GM19328 (cell line): Measurements from ENCODE around the gene RPS19.

Experiments
- ATAC-seq: cut with Tn5 transposase; IDR thresholded peaks from one replicate; pipeline ENCODE4 v1.9.1; 2021; ENCODE audit warnings: mild to moderate bottlenecking, moderate library complexity; ENCODE audit not compliant: unreplicated experiment

The RPS19 gene

GRCh38 chr19:41877916-41878905 is 18.2 kb downstream of the RPS19 start:
- ATAC-seq, result no peak

- no peak for ATAC-seq
Measured at GRCh38 chr19:41879080-41879479, 19.0 kb downstream of the RPS19 start.

- ATAC-seq, result no peak
Measured at GRCh38 chr19:41879670-41880328, 19.7 kb downstream of the RPS19 start.

- ATAC-seq, result no peak
Measured at GRCh38 chr19:41880329-41880708, 20.3 kb downstream of the RPS19 start.

GRCh38 chr19:41882568-41883462 is 22.8 kb downstream of the RPS19 start, which contains the start of gene ARHGEF1:
TSS of gene ARHGEF1 (plus strand) at chr19:41883184. CDS start at chr19:41888083, 4,899 bp downstream.
- ATAC-seq, result no peak

- ATAC-seq, result no peak
Measured at GRCh38 chr19:41883463-41883820, 23.4 kb downstream of the RPS19 start.

- ATAC-seq, result peak; percentile 64
Measured at GRCh38 chr19:41883821-41884733, 24.0 kb downstream of the RPS19 start.

- no peak for ATAC-seq
Measured at GRCh38 chr19:41886761-41887710, 27.0 kb downstream of the RPS19 start.

- ATAC-seq, result no peak
Measured at GRCh38 chr19:41887711-41888382, 27.8 kb downstream of the RPS19 start.

- ATAC-seq, result no peak
Measured at GRCh38 chr19:41888926-41889325, 28.9 kb downstream of the RPS19 start.

- ATAC-seq, result no peak
Measured at GRCh38 chr19:41889896-41890295, 29.8 kb downstream of the RPS19 start.

GRCh38 chr19:41890936-41891335 is 30.9 kb downstream of the RPS19 start:
- ATAC-seq, result no peak

- ATAC-seq, result no peak
Measured at GRCh38 chr19:41892173-41892902, 32.3 kb downstream of the RPS19 start.

- ATAC-seq, result no peak
Measured at GRCh38 chr19:41893899-41894298, 33.8 kb downstream of the RPS19 start.

- no peak for ATAC-seq
Measured at GRCh38 chr19:41894350-41894749, 34.3 kb downstream of the RPS19 start.

GRCh38 chr19:41895745-41896580 is 35.9 kb downstream of the RPS19 start:
- ATAC-seq, result no peak

GRCh38 chr19:41896581-41896942 is 36.5 kb downstream of the RPS19 start:
- no peak for ATAC-seq
